ENCODE data around the gene ZNF485. TPM values are rescaled to one million over a fixed set of nuclear protein-coding genes. Genes with fewer than 3 reads are reported as not detected.

The ZNF485 gene
- polyA plus RNA-seq, 1 donor from 2014 or later, result 3.5 TPM

GRCh38 chr10:43648398-43649184 lies 42.4 kb downstream of the ZNF485 start, which contains the start of gene ZNF32:
Gene ZNF32, minus strand, starts transcription at chr10:43648881. Its CDS starts 2,748 bp downstream, at chr10:43646133.
- H3F3A ChIP-seq (ENCODE audit: insufficient read depth, low read length, poor library complexity, severe bottlenecking), result no peaks in the 10 kb centered on the region
- H3K4me3 ChIP-seq (ENCODE audit: low read length), result peak within 1 kb of the TSS; percentile 80
- TF ChIP-seq EZH2 (IDR thresholded peaks at IDR 0.05; ENCODE audit: borderline replicate concordance, insufficient read depth, low read length, poor library complexity, severe bottlenecking) (no peak), POLR2AphosphoS5 (IDR thresholded peaks at IDR 0.05) (peak; percentile 52), EP300 (conservative IDR thresholded peaks at IDR 0.05; ENCODE audit: poor library complexity, severe bottlenecking) (no peak), TAF1 (IDR thresholded peaks at IDR 0.05; ENCODE audit: low read depth) (no peak), SMC3 (conservative IDR thresholded peaks at IDR 0.05; ENCODE audit: poor library complexity) (no peak), REST (IDR thresholded peaks at IDR 0.05; ENCODE audit: borderline replicate concordance) (peak; percentile 49), RAD21 (conservative IDR thresholded peaks at IDR 0.05) (no peak), CTCF (IDR thresholded peaks at IDR 0.05; ENCODE audit: poor library complexity, severe bottlenecking) (peak; percentile 8), MXI1 (conservative IDR thresholded peaks at IDR 0.05; ENCODE audit: poor library complexity, severe bottlenecking) (peak; percentile 34)
- peak within 1 kb of the TSS; percentile 89 for H3K4me2 ChIP-seq (ENCODE audit: low read length)
- H3K9ac ChIP-seq (ENCODE audit: low read length), result peak within 1 kb of the TSS; percentile 87
- no peaks in the 10 kb centered on the region for H4K20me1 ChIP-seq (ENCODE audit: insufficient read depth)
- H3K79me2 ChIP-seq (replicated peaks; ENCODE audit: insufficient read depth, low read length), result peaks cover 4% of the 10 kb centered on the region
- H2AFZ ChIP-seq (ENCODE audit: low read depth, low read length), result peak within 1 kb of the TSS; percentile 100
- H3K27ac ChIP-seq (ENCODE audit: low read length), result peak within 1 kb of the TSS; percentile 64
- no peaks in the 10 kb centered on the region for H3K9me2 ChIP-seq (ENCODE audit: insufficient read depth, low read length)
- H3K27me3 ChIP-seq (ENCODE audit: insufficient read depth, low read depth, low read length), result no peaks in the 10 kb centered on the region
- H3K9me3 ChIP-seq (ENCODE audit: low read length), result peaks cover 26% of the 10 kb centered on the region
- H3K36me3 ChIP-seq (ENCODE audit: insufficient read depth, low read length), result peaks cover 29% of the 10 kb centered on the region

GRCh38 chr10:43649185-43649523 lies 42.9 kb downstream of the ZNF485 start:
- peaks cover 4% of the 10 kb centered on the region for H3K79me2 ChIP-seq (replicated peaks; ENCODE audit: insufficient read depth, low read length)
- no peaks in the 10 kb centered on the region for H3F3A ChIP-seq (ENCODE audit: insufficient read depth, low read length, poor library complexity, severe bottlenecking)
- peak overlapping the region; percentile 89 for H3K4me2 ChIP-seq (ENCODE audit: low read length)
- no peaks in the 10 kb centered on the region for H4K20me1 ChIP-seq (ENCODE audit: insufficient read depth)
- H3K36me3 ChIP-seq (ENCODE audit: insufficient read depth, low read length), result peaks cover 23% of the 10 kb centered on the region
- peak overlapping the region; percentile 100 for H2AFZ ChIP-seq (ENCODE audit: low read depth, low read length)
- H3K9me3 ChIP-seq (ENCODE audit: low read length), result peaks cover 20% of the 10 kb centered on the region
- peak overlapping the region; percentile 64 for H3K27ac ChIP-seq (ENCODE audit: low read length)
- H3K4me3 ChIP-seq (ENCODE audit: low read length), result peak overlapping the region; percentile 80
- H3K9ac ChIP-seq (ENCODE audit: low read length), result peak overlapping the region; percentile 87
- TF ChIP-seq CTCF (IDR thresholded peaks at IDR 0.05; ENCODE audit: poor library complexity, severe bottlenecking) (no peak), EP300 (conservative IDR thresholded peaks at IDR 0.05; ENCODE audit: poor library complexity, severe bottlenecking) (no peak), EZH2 (IDR thresholded peaks at IDR 0.05; ENCODE audit: borderline replicate concordance, insufficient read depth, low read length, poor library complexity, severe bottlenecking) (no peak), MXI1 (conservative IDR thresholded peaks at IDR 0.05; ENCODE audit: poor library complexity, severe bottlenecking) (no peak), REST (IDR thresholded peaks at IDR 0.05; ENCODE audit: borderline replicate concordance) (no peak), SMC3 (conservative IDR thresholded peaks at IDR 0.05; ENCODE audit: poor library complexity) (no peak)
- H3K27me3 ChIP-seq (ENCODE audit: insufficient read depth, low read depth, low read length), result no peaks in the 10 kb centered on the region
- no peaks in the 10 kb centered on the region for H3K9me2 ChIP-seq (ENCODE audit: insufficient read depth, low read length)
